Astrocyte of the hippocampus (primary cell): ENCODE results near the gene MTO1.
"Not testable (repeated sequence)": the region's sequence is repeated elsewhere in the genome, so short reads cannot be mapped to it uniquely, and the experiment has no call there.

Experiments
- DNase-seq: peaks from one replicate; pipeline ENCODE4 v3.0.0; 2011; ENCODE audit warnings: low read depth, low spot score

The MTO1 gene

DNA sequence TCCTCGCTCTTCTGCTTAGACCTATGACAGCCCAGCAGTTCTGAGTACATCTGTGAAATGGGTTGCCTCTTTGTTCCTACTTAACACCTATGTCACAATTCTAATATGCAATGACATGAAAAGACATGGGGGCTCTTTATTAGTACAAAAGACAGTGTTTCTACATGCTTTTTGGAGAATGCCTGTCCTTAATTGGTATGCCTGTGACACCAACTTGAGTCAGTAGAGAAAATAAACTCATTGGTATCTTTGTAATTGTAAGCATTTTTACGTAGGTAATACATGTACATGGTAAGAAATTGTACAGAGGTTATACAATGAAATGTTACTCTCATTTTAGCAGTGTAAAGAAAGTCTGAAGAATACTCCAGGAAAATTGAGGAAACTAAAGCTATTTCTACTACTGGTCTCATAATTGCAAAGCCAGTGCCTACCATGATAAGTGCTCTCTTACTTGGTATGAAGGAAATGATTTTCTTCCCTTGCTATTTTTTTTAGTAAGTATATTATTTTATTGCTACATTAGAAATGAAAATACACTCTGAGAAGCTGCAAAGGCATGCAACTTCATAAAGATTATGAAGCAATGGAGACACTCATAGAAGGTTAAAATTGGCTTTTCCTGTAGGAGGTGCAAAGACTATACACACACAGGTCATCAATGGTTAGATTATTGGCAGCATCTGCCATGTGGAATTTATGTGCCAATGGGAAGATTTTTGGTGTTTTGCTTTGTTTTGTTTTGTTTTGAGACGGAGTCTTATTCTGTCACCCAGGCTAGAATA, 64.2 kb downstream of the MTO1 start:
- no peak for DNase-seq

DNA sequence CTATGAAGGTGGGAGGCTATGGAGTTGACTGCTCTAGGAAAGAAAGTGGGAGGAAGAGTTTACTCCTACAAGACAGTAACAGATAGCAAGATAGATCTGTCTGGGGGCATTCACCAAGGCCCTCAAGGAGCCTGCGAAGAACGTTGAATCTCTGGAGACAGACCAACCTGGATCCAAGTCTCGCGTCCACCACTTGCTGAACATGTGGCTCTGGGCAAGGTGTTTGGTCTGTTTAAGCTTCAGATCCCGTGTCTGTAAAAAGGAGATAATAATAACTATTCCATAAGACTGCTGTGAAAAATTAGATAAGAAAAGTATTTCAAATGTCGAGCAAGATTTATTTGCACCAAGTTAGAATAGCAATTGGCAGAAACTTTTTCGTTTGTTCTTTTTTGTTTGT, 67.4 kb downstream of the MTO1 start:
- DNase-seq: no peak

DNA sequence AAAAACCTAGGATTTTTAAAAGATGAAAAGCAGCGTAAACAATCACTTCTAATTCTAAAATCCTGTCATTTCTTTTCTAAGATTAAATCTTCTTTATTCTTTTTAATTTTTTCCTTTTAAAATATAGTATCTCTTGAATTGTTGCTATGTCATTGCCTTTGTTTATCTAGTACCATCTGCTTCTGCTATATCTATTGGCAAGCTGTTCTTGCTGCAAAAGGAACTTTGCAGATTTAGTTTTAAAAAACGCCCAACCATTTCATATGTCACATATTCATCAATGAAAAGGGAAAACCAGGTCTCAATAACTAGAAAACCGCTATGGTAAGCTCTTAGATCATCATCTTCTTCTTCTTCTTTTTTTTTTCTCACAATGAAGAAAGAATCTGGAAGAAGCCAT, 70.8 kb downstream of the MTO1 start:
- no peak for DNase-seq

DNA sequence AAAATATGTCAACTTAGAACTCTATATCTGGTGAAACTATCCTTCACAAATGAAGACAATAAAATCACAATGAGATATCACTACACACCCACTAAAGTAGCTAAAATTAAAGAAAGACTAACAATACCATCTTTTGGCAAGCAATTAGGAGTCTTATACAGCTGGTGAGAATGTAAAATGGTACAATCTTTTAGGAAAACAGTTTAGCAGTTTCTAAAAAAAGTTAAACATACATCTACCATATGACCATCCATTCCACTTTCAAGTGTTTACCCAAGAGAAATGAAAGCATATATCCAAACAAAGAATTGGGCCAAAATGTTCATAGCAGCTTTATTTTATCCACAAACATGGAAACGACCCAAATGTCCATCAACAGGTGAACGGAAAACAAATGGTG, 73.1 kb downstream of the MTO1 start:
- no peak for DNase-seq

DNA sequence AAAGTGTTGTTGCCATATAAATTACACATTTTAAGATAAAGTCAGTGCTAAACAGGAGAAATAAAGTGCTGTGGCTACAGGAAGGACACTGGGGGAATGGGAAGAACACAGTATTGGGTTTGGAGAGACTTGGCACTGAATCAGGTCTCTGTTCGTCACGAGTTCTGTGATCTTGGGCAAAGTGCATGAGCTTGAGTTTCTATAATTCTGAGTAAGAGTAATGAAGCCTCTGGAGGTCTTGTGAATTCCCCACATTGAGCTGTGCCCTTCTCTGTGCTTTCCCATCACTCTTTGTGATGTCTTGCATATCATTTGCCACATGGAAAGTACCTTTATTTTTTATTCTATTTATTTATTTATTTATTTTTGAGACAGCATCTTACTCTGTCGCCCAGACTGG, 76.1 kb downstream of the MTO1 start:
- DNase-seq: no peak

DNA sequence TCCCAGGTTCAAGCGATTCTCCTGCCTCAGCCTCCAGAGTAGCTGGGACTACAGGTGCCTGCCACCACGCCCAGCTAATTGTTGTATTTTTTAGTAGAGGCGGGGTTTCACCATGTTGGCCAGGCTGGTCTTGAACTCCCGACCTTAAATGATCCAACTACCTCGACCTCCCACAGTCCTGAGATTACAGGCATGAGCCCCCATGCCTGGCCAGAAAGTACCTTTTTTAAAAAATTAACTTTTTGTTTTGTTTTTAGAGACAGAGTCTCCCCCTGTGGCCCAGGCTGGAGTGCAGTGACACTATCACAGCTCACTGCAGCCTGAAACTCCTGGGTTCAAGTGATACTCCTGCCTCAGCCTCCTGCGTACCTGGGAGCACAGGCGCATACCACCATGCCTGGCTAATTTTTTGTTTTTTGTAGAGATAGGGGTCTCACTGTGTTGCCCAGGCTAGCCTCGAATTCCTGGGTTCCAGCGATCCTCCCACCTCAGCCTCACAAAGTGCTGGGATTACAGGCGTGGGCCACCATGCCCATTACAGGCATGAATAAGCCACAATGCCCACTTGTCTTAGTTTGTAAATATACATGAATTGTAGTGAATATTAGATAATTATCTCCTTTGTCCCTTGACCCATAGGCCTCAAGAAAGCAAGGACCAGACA, 76.7 kb downstream of the MTO1 start:
- DNase-seq: no peak

DNA sequence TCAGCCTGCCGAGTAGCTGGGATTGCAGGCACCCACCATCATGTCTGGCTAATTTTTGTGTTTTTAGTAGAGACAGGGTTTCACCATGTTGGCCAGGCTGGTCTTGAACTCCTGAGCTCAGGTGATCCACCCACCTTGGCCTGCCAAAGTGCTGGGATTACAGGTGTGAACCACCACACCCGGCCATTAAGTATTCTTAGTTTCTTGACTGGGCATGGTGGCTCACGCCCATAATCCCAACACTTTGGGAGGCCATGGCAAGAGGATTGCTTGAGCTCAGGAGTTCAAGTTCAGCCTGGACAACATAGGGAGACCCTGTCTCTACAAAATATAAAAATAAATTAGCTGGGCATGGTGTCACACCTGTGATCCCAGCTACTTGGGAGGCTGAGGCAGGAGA, 80.9 kb downstream of the MTO1 start:
- DNase-seq: not testable (repeated sequence)

DNA sequence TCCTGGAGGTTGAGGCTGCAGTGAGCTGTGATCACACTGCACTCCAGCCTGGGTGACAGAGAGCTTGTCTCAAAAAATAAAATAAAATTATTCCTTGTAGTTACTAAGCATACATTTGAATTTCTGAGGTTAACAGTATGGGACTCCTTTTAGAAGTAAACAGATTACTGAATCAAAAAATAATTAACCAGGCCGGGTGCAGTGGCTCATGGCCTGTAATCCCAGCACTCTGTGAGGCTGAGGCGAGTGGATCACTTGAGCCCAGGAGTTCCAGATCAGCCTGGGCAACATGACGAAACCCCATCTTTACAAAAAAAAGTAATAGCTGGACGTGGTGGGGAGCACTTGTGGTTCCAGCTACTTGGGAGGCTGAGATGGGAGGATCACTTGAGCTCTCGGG, 81.4 kb downstream of the MTO1 start:
- DNase-seq: no peak

DNA sequence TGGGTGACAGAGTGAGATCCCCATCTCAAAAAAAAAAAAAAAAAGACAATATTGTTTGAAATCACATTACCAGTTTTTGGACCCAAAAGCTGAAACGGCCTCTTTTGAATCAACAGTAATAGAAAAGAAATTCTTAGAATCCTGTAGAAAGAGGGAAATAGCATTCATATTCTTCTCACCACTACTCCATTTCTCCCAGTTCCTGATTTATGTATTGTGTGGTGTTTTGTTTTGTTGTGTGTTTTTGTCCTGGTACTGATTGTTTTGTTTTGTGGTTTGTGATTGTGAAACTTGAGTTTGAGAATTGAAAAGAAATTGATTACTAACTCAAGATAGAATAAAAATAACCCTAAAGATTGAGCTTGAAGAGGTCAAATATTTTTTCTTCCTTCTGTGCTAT, 85.5 kb downstream of the MTO1 start:
- DNase-seq: no peak

DNA sequence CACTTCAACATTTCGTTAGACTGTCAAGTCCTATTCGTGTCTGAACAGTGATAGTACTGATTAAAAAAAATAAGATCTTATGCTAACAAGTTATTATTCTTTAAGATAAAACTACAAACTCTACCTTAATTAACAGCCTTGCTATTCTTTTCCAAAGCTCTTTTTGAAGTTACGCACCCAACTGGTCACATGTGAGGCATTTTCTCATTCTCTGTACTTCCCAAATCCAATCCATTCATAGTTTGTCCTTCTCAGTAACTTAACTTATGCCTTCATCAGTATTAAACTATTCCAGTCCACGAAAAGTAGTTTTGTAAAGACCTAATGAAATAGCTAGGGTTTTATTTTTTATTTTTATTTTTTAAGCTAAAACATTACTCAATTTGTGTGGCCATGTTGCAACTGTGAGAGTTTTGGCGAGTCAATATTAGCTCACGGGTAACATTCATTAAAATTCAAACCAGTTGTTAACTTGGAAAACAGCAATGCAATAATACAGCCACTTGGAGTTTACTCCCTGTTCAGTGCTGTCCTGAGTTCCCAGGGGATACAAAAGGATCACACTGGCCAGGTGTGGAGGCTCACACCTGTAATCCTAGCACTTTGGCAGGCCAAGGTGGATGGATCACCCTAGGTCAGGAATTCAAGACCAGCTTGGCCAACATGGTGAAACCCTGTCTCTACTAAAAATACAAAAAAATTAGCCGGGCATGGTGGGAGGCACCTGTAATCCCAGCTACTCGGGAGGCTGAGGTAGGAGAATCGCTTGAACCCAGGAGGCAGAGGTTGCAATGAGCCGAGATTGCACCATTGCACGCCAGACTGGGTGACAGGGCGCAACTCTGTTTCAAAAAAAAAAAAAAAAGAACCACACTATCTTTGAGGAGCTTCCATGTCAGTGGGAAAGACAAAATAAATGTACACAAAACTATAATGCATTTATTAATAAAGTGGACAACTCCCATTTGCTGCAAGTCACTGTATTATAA, 87.2 kb downstream of the MTO1 start:
- DNase-seq: no peak

DNA sequence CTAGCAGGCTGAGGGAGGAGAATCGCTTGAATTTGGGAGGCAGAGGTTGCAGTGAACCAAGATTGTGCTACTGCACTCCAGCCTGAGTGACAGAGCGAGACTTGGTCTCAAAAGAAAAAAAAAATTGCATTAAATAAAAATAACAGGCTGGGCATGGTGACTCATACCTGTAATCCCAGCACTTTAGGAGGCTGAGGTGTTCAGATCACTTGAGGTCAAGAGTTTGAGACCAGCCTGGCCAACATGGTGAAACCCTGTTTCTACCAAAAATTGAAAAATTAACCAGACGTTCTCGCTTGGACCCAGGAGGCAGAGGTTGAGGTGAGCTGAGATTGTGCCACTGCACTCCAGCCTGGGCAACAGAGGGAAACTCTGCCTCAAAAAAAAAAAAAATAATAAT, 89.6 kb downstream of the MTO1 start:
- not testable (repeated sequence) for DNase-seq

DNA sequence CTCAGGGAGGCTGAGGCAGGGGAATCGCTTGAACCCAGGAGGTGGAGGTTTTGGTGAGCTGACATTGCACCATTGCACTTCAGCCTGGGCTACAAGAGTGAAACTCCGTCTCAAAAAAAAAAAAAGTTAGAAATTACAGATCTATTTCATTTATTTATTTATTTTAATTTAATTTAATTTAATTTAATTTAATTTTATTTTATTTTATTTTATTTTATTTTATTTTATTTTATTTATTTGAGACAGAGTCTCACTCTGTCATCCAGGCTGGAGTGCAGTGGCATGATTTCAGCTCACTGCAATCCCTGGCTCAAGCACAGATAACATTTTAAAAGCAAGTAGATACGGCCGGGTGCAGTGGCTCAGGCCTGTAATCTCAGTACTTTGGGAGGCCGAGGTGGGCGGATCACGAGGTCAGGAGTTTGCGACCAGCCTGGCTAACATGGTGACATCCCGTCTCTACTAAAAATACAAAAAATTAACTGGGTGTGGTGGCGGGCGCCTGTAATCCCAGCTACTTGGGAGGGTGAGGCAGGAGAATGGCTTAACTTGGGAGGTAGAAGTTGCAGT, 93.9 kb downstream of the MTO1 start:
- DNase-seq: not testable (repeated sequence)

DNA sequence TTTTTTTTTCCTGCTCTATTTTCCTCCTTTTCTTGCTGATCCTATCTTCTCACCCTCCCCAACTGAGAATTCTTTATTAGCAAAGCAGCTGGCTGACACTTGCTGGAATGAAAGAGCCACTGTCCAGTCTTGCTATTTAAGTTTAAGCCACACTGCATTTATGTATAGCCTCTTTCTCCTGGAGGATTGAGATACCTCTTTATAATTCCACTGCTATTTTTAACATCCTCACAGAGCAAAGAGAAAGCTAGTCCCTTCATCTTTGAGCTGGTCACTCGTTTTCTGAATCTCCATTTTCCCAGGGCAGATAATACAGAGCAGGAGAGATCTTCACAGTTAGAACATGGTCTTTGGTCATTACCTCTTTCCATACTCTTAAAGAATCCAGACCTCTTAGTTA, 95.3 kb downstream of the MTO1 start:
- no peak for DNase-seq
